Keratinocyte (primary cell): ENCODE results near the gene USH2A.

Experiments used
- CTCF ChIP-seq, 3 experiments: IDR thresholded peaks in 1 of 3; conservative IDR thresholded peaks in 1 of 3; optimal IDR thresholded peaks in 1 of 3; 2 replicates in 2 of 3; 3 replicates in 1 of 3; pipeline versions ENCODE3 to v1.5.1; 2011; ENCODE audit warnings: low read length in 3 of 3, mild to moderate bottlenecking in 3 of 3, moderate library complexity in 2 of 3, control low read depth in 1 of 3, inconsistent platforms in 1 of 3; ENCODE audit not compliant: insufficient read depth in 2 of 3; ENCODE audit errors: extremely low read depth in 1 of 3
- EZH2 ChIP-seq: IDR thresholded peaks from one replicate; pipeline ENCODE4 v1.6.1; 2012; ENCODE audit warnings: inconsistent platforms, mild to moderate bottlenecking, low read length, moderate library complexity

- TF ChIP-seq CTCF (optimal IDR thresholded peaks at IDR 0.05 in 1 of 3, IDR thresholded peaks at IDR 0.05 in 1 of 3, conservative IDR thresholded peaks at IDR 0.05 in 1 of 3; ENCODE audit: extremely low read depth in 1 of 3, insufficient read depth in 2 of 3, low read length in 3 of 3) = no peak
- no peak for TF ChIP-seq EZH2
Measured at GRCh38 chr1:216290074-216290473, 133.2 kb downstream of the USH2A start.
